Astrocyte of the cerebellum (primary cell): ENCODE measurements around the gene SPRED2.
A peak's percentile ranks its signal among the peaks of the same experiment; 100 is the strongest.

Experiments
- DNase-seq: peaks from one replicate; pipeline ENCODE4 v3.0.0-alpha.2; 2011; ENCODE audit warnings: low read depth
- H3K4me3 ChIP-seq: 2 replicates; pipeline ENCODE4 v1.5.1; 2011; ENCODE audit warnings: mild to moderate bottlenecking, low read depth, low read length, moderate library complexity
- CTCF ChIP-seq: IDR thresholded peaks from 2 replicates; pipeline ENCODE4 v1.5.1; 2012; ENCODE audit warnings: low read length, low read depth, moderate library complexity, mild to moderate bottlenecking; ENCODE audit errors: missing control alignments
- in situ Hi-C: cut with HindIII; loops from 2 replicates; pipeline ENCODE4 v1.10.0; 2017; ENCODE audit warnings: low sequenced_read_pairs

SPRED2 gene

GRCh38 chr2:65458999-65459398, 26.6 kb upstream of the SPRED2 start:
- TF ChIP-seq CTCF = no peak
- no peak overlapping the region for H3K4me3 ChIP-seq
- DNase-seq = no peak
- in situ Hi-C loops = no loop called here

GRCh38 chr2:65456886-65457285, 24.5 kb upstream of the SPRED2 start:
- in situ Hi-C loops = no loop called here
- DNase-seq = no peak
- H3K4me3 ChIP-seq = no peak overlapping the region
- TF ChIP-seq CTCF = no peak

- H3K4me3 ChIP-seq = no peak overlapping the region
- in situ Hi-C loops = no loop called here
- TF ChIP-seq CTCF = no peak
- DNase-seq = peak; percentile 51
Measured at GRCh38 chr2:65456064-65456463, 23.7 kb upstream of the SPRED2 start.

GRCh38 chr2:65453916-65454315, 21.5 kb upstream of the SPRED2 start:
- no peak for DNase-seq
- in situ Hi-C loops = no loop called here
- TF ChIP-seq CTCF = no peak
- no peak overlapping the region for H3K4me3 ChIP-seq

- no peak for DNase-seq
- in situ Hi-C loops = no loop called here
- TF ChIP-seq CTCF = no peak
- no peak overlapping the region for H3K4me3 ChIP-seq
Measured at GRCh38 chr2:65452150-65452895, 19.9 kb upstream of the SPRED2 start.

- no peak for TF ChIP-seq CTCF
- no peak overlapping the region for H3K4me3 ChIP-seq
- in situ Hi-C loops = no loop called here
- no peak for DNase-seq
Measured at GRCh38 chr2:65450810-65451209, 18.4 kb upstream of the SPRED2 start.
